ENCODE results near the gene C12orf60.

Gene C12orf60

GRCh38 chr12:14839262-14839661, 35.8 kb downstream of the C12orf60 start:
- ATAC-seq (ENCODE audit: insufficient read depth, low read depth) (no peak), DNase-seq (no peak)
- Histone ChIP-seq H3K79me2 (ENCODE audit: insufficient read depth, low read length) (no peaks in the 10 kb centered on the region), H3K4me2 (ENCODE audit: insufficient read depth, low read length) (no peak overlapping the region), H4K20me1 (ENCODE audit: insufficient read depth, low read length) (no peaks in the 10 kb centered on the region), H3K27me3 (ENCODE audit: insufficient read depth, low read length, poor library complexity) (no peaks in the 10 kb centered on the region), H3K9me3 (ENCODE audit: insufficient read depth, low read length, severe bottlenecking) (no peaks in the 10 kb centered on the region), H3K4me3 (ENCODE audit: low read depth in 1 of 2, low read length in 2 of 2) (no peak overlapping the region), H3K9ac (ENCODE audit: low read depth, low read length) (no peak overlapping the region), H3K36me3 (ENCODE audit: insufficient read depth, low read length) (no peaks in the 10 kb centered on the region), H2AFZ (ENCODE audit: low read depth, low read length) (no peak overlapping the region), H3K27ac (ENCODE audit: low read length) (no peak overlapping the region), H3K4me1 (ENCODE audit: insufficient read depth, low read length) (no peaks in the 10 kb centered on the region)
- TF ChIP-seq CTCF (IDR thresholded peaks at IDR 0.05; ENCODE audit: borderline replicate concordance, extremely low read depth, low read length, poor library complexity, severe bottlenecking): no peak
- no peak for TF ChIP-seq EZH2 (IDR thresholded peaks at IDR 0.05; ENCODE audit: borderline replicate concordance, low read depth, low read length, severe bottlenecking)

GRCh38 chr12:14840616-14841015, 37.1 kb downstream of the C12orf60 start:
- H3K9me3 ChIP-seq (ENCODE audit: insufficient read depth, low read length, severe bottlenecking): no peaks in the 10 kb centered on the region
- TF ChIP-seq CTCF (IDR thresholded peaks at IDR 0.05; ENCODE audit: borderline replicate concordance, extremely low read depth, low read length, poor library complexity, severe bottlenecking) (no peak), EZH2 (IDR thresholded peaks at IDR 0.05; ENCODE audit: borderline replicate concordance, low read depth, low read length, severe bottlenecking) (no peak)
- H3K79me2 ChIP-seq (ENCODE audit: insufficient read depth, low read length): no peaks in the 10 kb centered on the region
- H3K4me2 ChIP-seq (ENCODE audit: insufficient read depth, low read length): no peak overlapping the region
- H3K4me1 ChIP-seq (ENCODE audit: insufficient read depth, low read length): peaks cover 3% of the 10 kb centered on the region
- H3K9ac ChIP-seq (ENCODE audit: low read depth, low read length): no peak overlapping the region
- H3K4me3 ChIP-seq (ENCODE audit: low read depth in 1 of 2, low read length in 2 of 2): no peak overlapping the region
- no peak overlapping the region for H2AFZ ChIP-seq (ENCODE audit: low read depth, low read length)
- ATAC-seq (ENCODE audit: insufficient read depth, low read depth): no peak
- H3K36me3 ChIP-seq (ENCODE audit: insufficient read depth, low read length): no peaks in the 10 kb centered on the region
- no peak for DNase-seq
- H3K27me3 ChIP-seq (ENCODE audit: insufficient read depth, low read length, poor library complexity): no peaks in the 10 kb centered on the region
- H4K20me1 ChIP-seq (ENCODE audit: insufficient read depth, low read length): no peaks in the 10 kb centered on the region
- no peak overlapping the region for H3K27ac ChIP-seq (ENCODE audit: low read length)

- Histone ChIP-seq H3K4me1 (ENCODE audit: insufficient read depth, low read length) (peaks cover 11% of the 10 kb centered on the region), H3K9ac (ENCODE audit: low read depth, low read length) (no peak overlapping the region), H3K9me3 (ENCODE audit: insufficient read depth, low read length, severe bottlenecking) (no peaks in the 10 kb centered on the region), H4K20me1 (ENCODE audit: insufficient read depth, low read length) (no peaks in the 10 kb centered on the region), H3K4me3 (ENCODE audit: low read depth in 1 of 2, low read length in 2 of 2) (no peak overlapping the region), H3K27ac (ENCODE audit: low read length) (no peak overlapping the region), H3K4me2 (ENCODE audit: insufficient read depth, low read length) (no peak overlapping the region), H3K27me3 (ENCODE audit: insufficient read depth, low read length, poor library complexity) (no peaks in the 10 kb centered on the region), H3K36me3 (ENCODE audit: insufficient read depth, low read length) (no peaks in the 10 kb centered on the region), H2AFZ (ENCODE audit: low read depth, low read length) (no peak overlapping the region), H3K79me2 (ENCODE audit: insufficient read depth, low read length) (no peaks in the 10 kb centered on the region)
- no peak for TF ChIP-seq EZH2 (IDR thresholded peaks at IDR 0.05; ENCODE audit: borderline replicate concordance, low read depth, low read length, severe bottlenecking)
- TF ChIP-seq CTCF (IDR thresholded peaks at IDR 0.05; ENCODE audit: borderline replicate concordance, extremely low read depth, low read length, poor library complexity, severe bottlenecking): no peak
- ATAC-seq (ENCODE audit: insufficient read depth, low read depth) (no peak), DNase-seq (no peak)
These were observed 38.3 kb downstream of the C12orf60 start for GRCh38 chr12:14841761-14842160.

GRCh38 chr12:14842315-14842714, 38.8 kb downstream of the C12orf60 start:
- Histone ChIP-seq H3K4me2 (ENCODE audit: insufficient read depth, low read length) (no peak overlapping the region), H3K9me3 (ENCODE audit: insufficient read depth, low read length, severe bottlenecking) (no peaks in the 10 kb centered on the region), H3K4me3 (ENCODE audit: low read depth in 1 of 2, low read length in 2 of 2) (no peak overlapping the region), H3K9ac (ENCODE audit: low read depth, low read length) (no peak overlapping the region), H3K79me2 (ENCODE audit: insufficient read depth, low read length) (no peaks in the 10 kb centered on the region), H2AFZ (ENCODE audit: low read depth, low read length) (no peak overlapping the region), H3K27me3 (ENCODE audit: insufficient read depth, low read length, poor library complexity) (no peaks in the 10 kb centered on the region), H4K20me1 (ENCODE audit: insufficient read depth, low read length) (no peaks in the 10 kb centered on the region), H3K36me3 (ENCODE audit: insufficient read depth, low read length) (no peaks in the 10 kb centered on the region), H3K4me1 (ENCODE audit: insufficient read depth, low read length) (peaks cover 11% of the 10 kb centered on the region), H3K27ac (ENCODE audit: low read length) (no peak overlapping the region)
- no peak for DNase-seq
- no peak for TF ChIP-seq EZH2 (IDR thresholded peaks at IDR 0.05; ENCODE audit: borderline replicate concordance, low read depth, low read length, severe bottlenecking)
- TF ChIP-seq CTCF (IDR thresholded peaks at IDR 0.05; ENCODE audit: borderline replicate concordance, extremely low read depth, low read length, poor library complexity, severe bottlenecking): no peak
- no peak for ATAC-seq (ENCODE audit: insufficient read depth, low read depth)
